GM19238 (cell line): ENCODE results near the gene ARL13A.
"Not testable (repeated sequence)": the region's sequence is repeated elsewhere in the genome, so short reads cannot be mapped to it uniquely, and the experiment has no call there.

Experiments used
- DNase-seq: peaks from one replicate; pipeline ENCODE4 v3.0.0; 2011; ENCODE audit warnings: low spot score; ENCODE audit not compliant: insufficient read length

ARL13A gene

GRCh38 chrX:100969408-100969807, at the start of gene ARL13A:
ARL13A (plus strand) TSS chrX:100969708; CDS start chrX:100973690, 3,982 bp downstream.
- no peak for DNase-seq

GRCh38 chrX:100924375-100924774, 45.1 kb upstream of the ARL13A start:
- no peak for DNase-seq

- DNase-seq: no peak
Observed at GRCh38 chrX:100926453-100926852, 43.1 kb upstream of the ARL13A start.

GRCh38 chrX:100928660-100929613, 40.6 kb upstream of the ARL13A start, which contains the start of gene XKRX:
XKRX (minus strand) TSS chrX:100928917; CDS start chrX:100928304, 613 bp downstream.
- no peak for DNase-seq

- DNase-seq: no peak
Observed at GRCh38 chrX:100931218-100931924, 38.1 kb upstream of the ARL13A start.

- DNase-seq: no peak
Observed at GRCh38 chrX:100931925-100932285, 37.6 kb upstream of the ARL13A start.

- no peak for DNase-seq
Observed at GRCh38 chrX:100935767-100936166, 33.7 kb upstream of the ARL13A start.

- DNase-seq: no peak
Observed at GRCh38 chrX:100939333-100939732, 30.2 kb upstream of the ARL13A start.

GRCh38 chrX:100944601-100945000, 24.9 kb upstream of the ARL13A start:
- DNase-seq: no peak

GRCh38 chrX:100946299-100946927, 23.1 kb upstream of the ARL13A start:
- DNase-seq: no peak

GRCh38 chrX:100948557-100948956, 21.0 kb upstream of the ARL13A start:
- DNase-seq: no peak

- DNase-seq: no peak
Observed at GRCh38 chrX:100962811-100963210, 6.7 kb upstream of the ARL13A start.

- DNase-seq: no peak
Observed at GRCh38 chrX:100964362-100964761, 5.1 kb upstream of the ARL13A start.

GRCh38 chrX:100969936-100970335, 428 bp downstream of the ARL13A start:
- no peak for DNase-seq

GRCh38 chrX:100973411-100973810, 3.9 kb downstream of the ARL13A start:
- no peak for DNase-seq

- no peak for DNase-seq
Observed at GRCh38 chrX:100975212-100975611, 5.7 kb downstream of the ARL13A start.

- DNase-seq: no peak
Observed at GRCh38 chrX:100976211-100976610, 6.7 kb downstream of the ARL13A start.

GRCh38 chrX:100979881-100980607, 10.5 kb downstream of the ARL13A start:
- DNase-seq: no peak

- no peak for DNase-seq
Observed at GRCh38 chrX:100980608-100981497, 11.3 kb downstream of the ARL13A start.

- DNase-seq: not testable (repeated sequence)
Observed at GRCh38 chrX:100981498-100981845, 12.0 kb downstream of the ARL13A start.
